Esophagus muscularis mucosa (tissue), 4 donors: ENCODE measurements around the gene MSL3.

Experiments
- CTCF ChIP-seq, 3 experiments: fragments of 200-600 bp in 2 of 3; fragments of 450-650 bp in 1 of 3; sonication (generic) in 2 of 3; IDR thresholded peaks; one replicate each; pipeline ENCODE4 v1.5.1; 2017 to 2019; ENCODE audit warnings: antibody characterized with exemption in 3 of 3, mild to moderate bottlenecking in 2 of 3, moderate library complexity in 1 of 3
- EP300 ChIP-seq: sonication (generic); formaldehyde crosslinking; IDR thresholded peaks from one replicate; pipeline ENCODE4 v1.6.1; 2017; ENCODE audit warnings: antibody characterized with exemption
- POLR2A ChIP-seq: fragments of 450-650 bp; IDR thresholded peaks from one replicate; pipeline ENCODE4 v1.6.1; 2017; ENCODE audit warnings: antibody characterized with exemption, moderate library complexity, mild to moderate bottlenecking, low read depth
- POLR2AphosphoS5 ChIP-seq, 2 donors: sonication (generic); formaldehyde crosslinking; IDR thresholded peaks; one replicate each; pipeline ENCODE4 v1.6.1; 2017; ENCODE audit warnings: antibody characterized with exemption in 2 of 2

GRCh38 chrX:11759172-11759460, 1.1 kb downstream of the MSL3 start:
- TF ChIP-seq EP300 (no peak), POLR2A (no peak), CTCF (IDR thresholded peaks at IDR 0.05) (no peak), POLR2AphosphoS5 (IDR thresholded peaks at IDR 0.05) (peak in 1 of 2 donors; percentile 30)
